GM23338 (cell line): ENCODE measurements around the gene ATP9B. TPM values are rescaled to one million over a fixed set of nuclear protein-coding genes. Genes with fewer than 3 reads are reported as not detected.

Experiments used
- ATAC-seq: fragments of 200-7000 bp; cut with Tn5 transposase; 3 replicates; pipeline ENCODE4 v1.9.1; 2020
- DNase-seq: peaks from one replicate; pipeline ENCODE4 v3.0.0-alpha.2; 2015; ENCODE audit warnings: low spot score
- H2AFZ ChIP-seq: fragments of 200-600 bp; sonication (generic); 2 replicates; pipeline ENCODE4 v1.8.0; 2016; ENCODE audit warnings: antibody characterized with exemption, mild to moderate bottlenecking, moderate library complexity
- H3F3A ChIP-seq: fragments of 200-600 bp; sonication (generic); replicated peaks from 2 replicates; pipeline ENCODE4 v1.8.0; 2017; ENCODE audit warnings: antibody characterized with exemption, mixed run types, low read depth
- H3K27ac ChIP-seq: fragments of 200-600 bp; sonication (generic); 2 replicates; pipeline ENCODE4 v1.6.1; 2016; ENCODE audit warnings: low read depth
- H3K27me3 ChIP-seq: fragments of 200-600 bp; sonication (generic); 2 replicates; pipeline ENCODE4 v1.8.0; 2016; ENCODE audit warnings: mild to moderate bottlenecking, mixed run types, moderate library complexity; ENCODE audit not compliant: insufficient read depth
- H3K36me3 ChIP-seq: fragments of 200-600 bp; sonication (generic); 2 replicates; pipeline ENCODE4 v1.8.0; 2016; ENCODE audit warnings: mild to moderate bottlenecking; ENCODE audit not compliant: insufficient read depth
- H3K4me1 ChIP-seq: fragments of 200-600 bp; sonication (generic); 2 replicates; pipeline ENCODE4 v1.8.0; 2016; ENCODE audit warnings: mild to moderate bottlenecking, moderate library complexity; ENCODE audit not compliant: insufficient read depth
- H3K4me2 ChIP-seq: fragments of 200-600 bp; sonication (generic); 2 replicates; pipeline ENCODE4 v1.7.1; 2017; ENCODE audit warnings: mixed run types
- H3K4me3 ChIP-seq: fragments of 200-600 bp; sonication (generic); 2 replicates; pipeline ENCODE4 v1.6.1; 2016; ENCODE audit warnings: mixed run types
- H3K79me2 ChIP-seq: fragments of 200-600 bp; sonication (generic); replicated peaks from 2 replicates; pipeline ENCODE4 v1.8.0; 2017; ENCODE audit warnings: mild to moderate bottlenecking; ENCODE audit not compliant: insufficient read depth
- H3K9me2 ChIP-seq: fragments of 200-600 bp; sonication (generic); 2 replicates; pipeline ENCODE4 v1.8.0; 2017; ENCODE audit not compliant: insufficient read depth
- H4K20me1 ChIP-seq: fragments of 200-600 bp; sonication (generic); replicated peaks from 2 replicates; pipeline ENCODE4 v1.8.0; 2017; ENCODE audit warnings: mild to moderate bottlenecking; ENCODE audit not compliant: insufficient read depth
- H3K27ac Mint-ChIP-seq: 2 replicates; pipeline ENCODE4 v1.8.0; 2020; ENCODE audit warnings: inconsistent platforms, mild to moderate bottlenecking, moderate library complexity, mixed read lengths
- H3K27me3 Mint-ChIP-seq: 3 replicates; pipeline ENCODE4 v1.8.0; 2022; ENCODE audit warnings: low read depth, mild to moderate bottlenecking, moderate library complexity, mixed read lengths, inconsistent platforms; ENCODE audit not compliant: insufficient read depth, poor library complexity
- H3K36me3 Mint-ChIP-seq: 3 replicates; pipeline ENCODE4 v1.8.0; 2021; ENCODE audit warnings: low read depth, mild to moderate bottlenecking, inconsistent platforms, moderate library complexity, mixed read lengths
- H3K4me1 Mint-ChIP-seq: 3 replicates; pipeline ENCODE4 v1.8.0; 2020; ENCODE audit warnings: mild to moderate bottlenecking, inconsistent platforms, mixed read lengths
- H3K4me3 Mint-ChIP-seq: 3 replicates; pipeline ENCODE4 v1.8.0; 2021; ENCODE audit warnings: moderate library complexity, mild to moderate bottlenecking, inconsistent platforms, mixed read lengths
- H3K9me3 Mint-ChIP-seq: 3 replicates; pipeline ENCODE4 v1.8.0; 2020; ENCODE audit warnings: moderate library complexity, mild to moderate bottlenecking, inconsistent platforms, mixed read lengths
- CREB1 ChIP-seq: fragments of 250-450 bp; sonication (Bioruptor Pico); IDR thresholded peaks from 2 replicates; pipeline ENCODE4 v1.5.0; 2020; ENCODE audit warnings: low read depth, mild to moderate bottlenecking, moderate library complexity
- polyA plus RNA-seq: library from polyadenylated mRNA; unstranded; fragments of >200 nt; fragmentation: Nextera tagmentation; extraction: Ambion mirVana; gene quantifications from 2 replicates; pipeline ENCODE4 v1.2.1, GENCODE V29; 2016
- total RNA-seq: library from RNA; depleted of rRNA; stranded (reverse); fragments of >200 nt; shearing (Covaris generic); gene quantifications from 2 replicates; pipeline ENCODE4 v1.2.3, GENCODE V29; 2014
- TF ChIP-seq, protein P1 (sequence below), 2 experiments: fragments of 200-600 bp in 1 of 2; sonication (generic) in 1 of 2; conservative IDR thresholded peaks; 2 replicates each; pipeline versions ENCODE4 v1.5.1 to v1.6.1; 2016 to 2017; ENCODE audit warnings: antibody characterized with exemption in 2 of 2, low read depth in 2 of 2, mild to moderate bottlenecking in 2 of 2, moderate library complexity in 1 of 2
- TF ChIP-seq, protein P2 (sequence below): IDR thresholded peaks from one replicate; pipeline ENCODE4 v1.6.1; 2018; ENCODE audit warnings: antibody characterized with exemption; ENCODE audit not compliant: unreplicated experiment

ATP9B gene
- total and polyA plus RNA-seq, 2 experiments from 2014 or later: 14.2 to 25.6 TPM

GRCh38 chr18:79354350-79354749 is 285.2 kb downstream of the ATP9B start:
- no peak for DNase-seq
- Histone ChIP-seq H3K27ac (no peak overlapping the region), H3K27me3 (no peaks in the 10 kb centered on the region), H3K9me2 (no peaks in the 10 kb centered on the region), H3K4me2 (no peak overlapping the region), H3K4me1 (no peaks in the 10 kb centered on the region), H2AFZ (no peak overlapping the region), H3F3A (no peaks in the 10 kb centered on the region), H3K36me3 (no peaks in the 10 kb centered on the region; the same call in 1 of the 2 replicates), H4K20me1 (no peaks in the 10 kb centered on the region; the same call in 1 of the 2 replicates), H3K4me3 (no peak overlapping the region), H3K79me2 (no peaks in the 10 kb centered on the region)
- no peak overlapping the region for H3K27ac Mint-ChIP-seq
- ATAC-seq: no peak
- H3K36me3 Mint-ChIP-seq: peaks cover 3% of the 10 kb centered on the region; the same call in 2 of the 3 replicates
- H3K4me3 Mint-ChIP-seq: no peak overlapping the region
- H3K27me3 Mint-ChIP-seq: peaks cover 2% of the 10 kb centered on the region
- no peaks in the 10 kb centered on the region; the same call in 1 of the 3 replicates for H3K4me1 Mint-ChIP-seq
- TF ChIP-seq, protein P1, sequence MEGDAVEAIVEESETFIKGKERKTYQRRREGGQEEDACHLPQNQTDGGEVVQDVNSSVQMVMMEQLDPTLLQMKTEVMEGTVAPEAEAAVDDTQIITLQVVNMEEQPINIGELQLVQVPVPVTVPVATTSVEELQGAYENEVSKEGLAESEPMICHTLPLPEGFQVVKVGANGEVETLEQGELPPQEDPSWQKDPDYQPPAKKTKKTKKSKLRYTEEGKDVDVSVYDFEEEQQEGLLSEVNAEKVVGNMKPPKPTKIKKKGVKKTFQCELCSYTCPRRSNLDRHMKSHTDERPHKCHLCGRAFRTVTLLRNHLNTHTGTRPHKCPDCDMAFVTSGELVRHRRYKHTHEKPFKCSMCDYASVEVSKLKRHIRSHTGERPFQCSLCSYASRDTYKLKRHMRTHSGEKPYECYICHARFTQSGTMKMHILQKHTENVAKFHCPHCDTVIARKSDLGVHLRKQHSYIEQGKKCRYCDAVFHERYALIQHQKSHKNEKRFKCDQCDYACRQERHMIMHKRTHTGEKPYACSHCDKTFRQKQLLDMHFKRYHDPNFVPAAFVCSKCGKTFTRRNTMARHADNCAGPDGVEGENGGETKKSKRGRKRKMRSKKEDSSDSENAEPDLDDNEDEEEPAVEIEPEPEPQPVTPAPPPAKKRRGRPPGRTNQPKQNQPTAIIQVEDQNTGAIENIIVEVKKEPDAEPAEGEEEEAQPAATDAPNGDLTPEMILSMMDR (conservative IDR thresholded peaks at IDR 0.05; ENCODE audit: low read depth in 2 of 2): no peak
- H3K9me3 Mint-ChIP-seq: no peaks in the 10 kb centered on the region

DNA sequence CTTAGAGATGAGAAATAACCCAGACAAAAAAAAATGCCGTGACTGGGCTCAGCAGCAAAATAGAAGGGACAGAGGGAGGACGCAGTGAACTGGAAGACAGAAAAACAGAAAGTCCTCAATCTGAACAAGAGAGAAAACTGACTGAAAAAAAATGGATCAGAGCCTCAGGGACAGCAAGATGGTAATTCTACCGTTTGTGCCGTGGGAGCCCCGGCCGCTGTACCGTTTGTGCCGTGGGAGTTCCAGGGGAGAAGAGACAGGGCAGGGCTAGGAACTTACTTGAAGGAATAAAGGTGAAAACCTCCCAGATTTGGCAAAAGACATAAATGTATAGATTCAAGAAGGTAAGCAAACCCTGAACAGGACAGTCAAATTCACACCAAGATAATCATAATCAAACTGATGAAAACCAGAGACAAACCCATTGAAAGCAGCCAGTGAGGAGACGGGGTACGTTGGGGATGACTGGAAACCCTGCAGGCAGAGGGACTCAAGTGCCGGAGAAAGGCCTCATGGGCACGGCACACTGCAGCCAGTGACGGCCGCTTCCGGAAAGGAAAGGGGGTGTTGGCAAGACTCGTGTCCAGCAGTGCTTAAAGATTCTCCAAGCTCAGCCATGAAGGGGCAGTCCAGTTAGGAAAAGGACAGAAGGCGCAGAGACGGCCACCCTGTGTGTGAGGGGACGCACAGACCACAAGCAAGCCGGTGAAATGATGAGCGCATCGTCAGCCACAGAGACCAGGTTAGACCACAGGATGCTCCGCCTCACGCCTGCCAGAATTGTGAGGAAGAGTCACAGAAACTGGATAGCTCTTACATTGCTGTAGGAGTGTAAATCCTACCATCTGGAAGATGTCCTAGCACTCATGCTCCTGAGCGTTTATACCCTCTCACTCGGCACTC is 286.5 kb downstream of the ATP9B start:
- Histone ChIP-seq H3K27me3 (no peaks in the 10 kb centered on the region), H3K79me2 (no peaks in the 10 kb centered on the region), H2AFZ (no peak overlapping the region), H4K20me1 (no peaks in the 10 kb centered on the region; the same call in 1 of the 2 replicates), H3K4me3 (no peak overlapping the region), H3K36me3 (peaks cover 2% of the 10 kb centered on the region; the same call in 1 of the 2 replicates), H3F3A (no peaks in the 10 kb centered on the region), H3K9me2 (no peaks in the 10 kb centered on the region), H3K4me1 (no peaks in the 10 kb centered on the region), H3K4me2 (no peak overlapping the region), H3K27ac (no peak overlapping the region)
- H3K27ac Mint-ChIP-seq: no peak overlapping the region; the same call in 1 of the 2 replicates
- TF ChIP-seq CREB1: no peak
- TF ChIP-seq, protein P2, sequence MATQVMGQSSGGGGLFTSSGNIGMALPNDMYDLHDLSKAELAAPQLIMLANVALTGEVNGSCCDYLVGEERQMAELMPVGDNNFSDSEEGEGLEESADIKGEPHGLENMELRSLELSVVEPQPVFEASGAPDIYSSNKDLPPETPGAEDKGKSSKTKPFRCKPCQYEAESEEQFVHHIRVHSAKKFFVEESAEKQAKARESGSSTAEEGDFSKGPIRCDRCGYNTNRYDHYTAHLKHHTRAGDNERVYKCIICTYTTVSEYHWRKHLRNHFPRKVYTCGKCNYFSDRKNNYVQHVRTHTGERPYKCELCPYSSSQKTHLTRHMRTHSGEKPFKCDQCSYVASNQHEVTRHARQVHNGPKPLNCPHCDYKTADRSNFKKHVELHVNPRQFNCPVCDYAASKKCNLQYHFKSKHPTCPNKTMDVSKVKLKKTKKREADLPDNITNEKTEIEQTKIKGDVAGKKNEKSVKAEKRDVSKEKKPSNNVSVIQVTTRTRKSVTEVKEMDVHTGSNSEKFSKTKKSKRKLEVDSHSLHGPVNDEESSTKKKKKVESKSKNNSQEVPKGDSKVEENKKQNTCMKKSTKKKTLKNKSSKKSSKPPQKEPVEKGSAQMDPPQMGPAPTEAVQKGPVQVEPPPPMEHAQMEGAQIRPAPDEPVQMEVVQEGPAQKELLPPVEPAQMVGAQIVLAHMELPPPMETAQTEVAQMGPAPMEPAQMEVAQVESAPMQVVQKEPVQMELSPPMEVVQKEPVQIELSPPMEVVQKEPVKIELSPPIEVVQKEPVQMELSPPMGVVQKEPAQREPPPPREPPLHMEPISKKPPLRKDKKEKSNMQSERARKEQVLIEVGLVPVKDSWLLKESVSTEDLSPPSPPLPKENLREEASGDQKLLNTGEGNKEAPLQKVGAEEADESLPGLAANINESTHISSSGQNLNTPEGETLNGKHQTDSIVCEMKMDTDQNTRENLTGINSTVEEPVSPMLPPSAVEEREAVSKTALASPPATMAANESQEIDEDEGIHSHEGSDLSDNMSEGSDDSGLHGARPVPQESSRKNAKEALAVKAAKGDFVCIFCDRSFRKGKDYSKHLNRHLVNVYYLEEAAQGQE: no peak
- DNase-seq (no peak), ATAC-seq (no peak)
- H3K4me1 Mint-ChIP-seq: no peaks in the 10 kb centered on the region; the same call in 1 of the 3 replicates
- no peaks in the 10 kb centered on the region for H3K27me3 Mint-ChIP-seq
- no peak overlapping the region for H3K4me3 Mint-ChIP-seq
- H3K36me3 Mint-ChIP-seq: peaks cover 9% of the 10 kb centered on the region
- no peaks in the 10 kb centered on the region for H3K9me3 Mint-ChIP-seq
